ENCODE results near the gene FAM169A. TPM values are rescaled to one million over a fixed set of nuclear protein-coding genes. Genes with fewer than 3 reads are reported as not detected.
"Not testable (repeated sequence)": the region's sequence is repeated elsewhere in the genome, so short reads cannot be mapped to it uniquely, and the experiment has no call there.

The FAM169A gene
- total and polyA plus RNA-seq, 12 donors = 0.25 to 10.6 (median 4.4) TPM

- no peak for DNase-seq
- TF ChIP-seq CTCF (IDR thresholded peaks at IDR 0.05) = no peak
- Histone ChIP-seq H3K27me3 (no peaks in the 10 kb centered on the region), H3K27ac (no peak overlapping the region), H3K36me3 (no peaks in the 10 kb centered on the region), H3K4me1 (no peaks in the 10 kb centered on the region), H3K9me3 (no peaks in the 10 kb centered on the region), H3K4me3 (no peak overlapping the region)
- no peak for ATAC-seq
- intact Hi-C loops (cut with DNase I) = no loop called here
- 83 to 84% methylated on average over 4 of the region's 4 CpGs for WGBS, 2 donors
Observed at GRCh38 chr5:74877624-74878304, 11.6 kb upstream of the FAM169A start.

- no peak for TF ChIP-seq CTCF (IDR thresholded peaks at IDR 0.05)
- no peak for ATAC-seq
- H3K4me3 ChIP-seq = no peak overlapping the region
- intact Hi-C loops (cut with DNase I) = no loop called here
- no peaks in the 10 kb centered on the region for H3K36me3 ChIP-seq
- H3K9me3 ChIP-seq = no peaks in the 10 kb centered on the region
- DNase-seq = no peak
- 82 to 88% methylated on average over 7 of the region's 7 CpGs for WGBS, 2 donors
- no peaks in the 10 kb centered on the region for H3K4me1 ChIP-seq
- no peak overlapping the region for H3K27ac ChIP-seq
- peaks cover 0 to 3% (median 0%) of the 10 kb centered on the region in 7 donors for H3K27me3 ChIP-seq
Observed at GRCh38 chr5:74875994-74876791, 10.0 kb upstream of the FAM169A start.

- H3K4me1 ChIP-seq = no peaks in the 10 kb centered on the region
- H3K27me3 ChIP-seq = peaks cover 0 to 7% (median 3%) of the 10 kb centered on the region in 7 donors
- H3K9me3 ChIP-seq = no peaks in the 10 kb centered on the region
- no peak overlapping the region for H3K27ac ChIP-seq
- 77 to 80% methylated on average over 3 of the region's 3 CpGs for WGBS, 2 donors
- ATAC-seq (no peak), DNase-seq (no peak)
- H3K36me3 ChIP-seq = no peaks in the 10 kb centered on the region
- intact Hi-C loops (cut with DNase I) = no loop called here
- no peak overlapping the region for H3K4me3 ChIP-seq
- no peak for TF ChIP-seq CTCF (IDR thresholded peaks at IDR 0.05)
Observed at GRCh38 chr5:74873525-74874249, 7.5 kb upstream of the FAM169A start.

GRCh38 chr5:74870299-74871067, 4.3 kb upstream of the FAM169A start:
- no peak for TF ChIP-seq CTCF (IDR thresholded peaks at IDR 0.05)
- no peaks in the 10 kb centered on the region for H3K9me3 ChIP-seq
- 71 to 72% methylated on average over 3 of the region's 3 CpGs for WGBS, 2 donors
- DNase-seq (no peak), ATAC-seq (no peak)
- peaks cover 0 to 34% (median 29%) of the 10 kb centered on the region in 7 donors for H3K27me3 ChIP-seq
- H3K4me1 ChIP-seq = peaks cover 0 to 7% (median 3%) of the 10 kb centered on the region in 9 donors
- intact Hi-C loops (cut with DNase I) = no loop called here
- H3K4me3 ChIP-seq = no peak overlapping the region
- H3K36me3 ChIP-seq = no peaks in the 10 kb centered on the region
- no peak overlapping the region for H3K27ac ChIP-seq

- WGBS, 2 donors = 84 to 91% methylated on average over 10 of the region's 10 CpGs
- DNase-seq; H3K36me3 ChIP-seq; H3K9me3 ChIP-seq; intact Hi-C loops (cut with DNase I); H3K27ac ChIP-seq; ATAC-seq; H3K4me3 ChIP-seq: not testable (repeated sequence)
- Histone ChIP-seq H3K4me1 (peaks cover 0 to 14% (median 6%) of the 10 kb centered on the region in 9 donors), H3K27me3 (peaks cover 0 to 44% (median 40%) of the 10 kb centered on the region in 7 donors)
Observed at GRCh38 chr5:74869414-74869813, 3.2 kb upstream of the FAM169A start.

Data from heart right ventricle (tissue), 16 donors.